Immature natural killer cell (primary cell): ENCODE results near the gene ZNF263. TPM values are rescaled to one million over a fixed set of nuclear protein-coding genes. Genes with fewer than 3 reads are reported as not detected.

Source experiments
- DNase-seq, 3 donors: peaks; one replicate each; pipeline ENCODE4 v3.0.0; 2022; ENCODE audit warnings: mixed read lengths in 1 of 3
- H3K27ac Mint-ChIP-seq, 6 donors: one replicate each; pipeline ENCODE4 v1.8.0; 2020; ENCODE audit warnings: mixed read lengths in 6 of 6, mild to moderate bottlenecking in 5 of 6, inconsistent platforms in 4 of 6, moderate library complexity in 3 of 6
- H3K27me3 Mint-ChIP-seq, 3 donors: one replicate each; pipeline ENCODE4 v1.8.0; 2020 to 2021; ENCODE audit warnings: low read depth in 3 of 3, mild to moderate bottlenecking in 3 of 3, mixed read lengths in 3 of 3, moderate library complexity in 3 of 3, inconsistent platforms in 1 of 3
- H3K36me3 Mint-ChIP-seq, 3 donors: one replicate each; pipeline ENCODE4 v1.8.0; 2020; ENCODE audit warnings: mixed read lengths in 3 of 3, inconsistent platforms in 2 of 3, mild to moderate bottlenecking in 2 of 3
- H3K4me1 Mint-ChIP-seq, 2 donors: one replicate each; pipeline ENCODE4 v1.8.0; 2020; ENCODE audit warnings: inconsistent platforms in 2 of 2, mild to moderate bottlenecking in 2 of 2, mixed read lengths in 2 of 2, moderate library complexity in 1 of 2
- H3K4me3 Mint-ChIP-seq, 5 donors: one replicate each; pipeline ENCODE4 v1.8.0; 2020; ENCODE audit warnings: mild to moderate bottlenecking in 5 of 5, mixed read lengths in 5 of 5, inconsistent platforms in 3 of 5, moderate library complexity in 3 of 5
- H3K9me3 Mint-ChIP-seq, 6 donors: one replicate each; pipeline ENCODE4 v1.8.0; 2020; ENCODE audit warnings: mild to moderate bottlenecking in 6 of 6, mixed read lengths in 6 of 6, inconsistent platforms in 4 of 6, moderate library complexity in 3 of 6
- polyA plus RNA-seq, 3 donors: library from polyadenylated mRNA; unstranded; fragments of 300-500 nt; fragmentation: Illumina TruSeq; gene quantifications; one replicate each; pipeline ENCODE4 v1.2.3, GENCODE V29; 2021

The ZNF263 gene
- polyA plus RNA-seq, 3 donors from 2014 or later: 38.2 to 51.0 (median 42.9) TPM

DNA sequence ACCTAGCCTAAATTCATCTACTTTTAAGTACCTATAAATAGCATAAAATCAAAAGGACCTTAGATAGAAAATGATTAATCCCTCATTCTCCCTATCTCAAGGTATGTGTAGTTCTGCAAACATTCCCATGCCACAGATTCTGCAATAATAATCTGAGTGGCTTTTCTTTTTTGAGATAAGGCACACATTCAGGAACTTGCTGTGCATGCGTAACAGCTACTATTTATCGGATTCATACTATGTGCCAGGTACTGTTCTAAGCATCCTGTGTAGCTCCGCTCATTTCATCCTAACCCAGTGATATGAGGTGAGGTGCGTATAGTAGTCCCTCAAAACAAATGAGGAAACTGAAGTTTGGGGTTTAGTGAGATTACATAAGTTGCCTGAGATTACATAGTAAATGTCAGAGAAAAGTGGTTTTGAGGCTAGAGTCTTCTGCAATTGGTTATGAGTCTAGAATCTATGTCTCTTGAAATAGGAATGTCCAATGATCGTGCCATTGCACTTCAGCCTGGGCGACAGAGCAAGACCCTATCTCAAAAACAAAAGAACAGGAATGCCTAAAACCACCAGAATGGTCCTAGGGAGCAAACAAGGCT lies 2.0 kb upstream of the ZNF263 start:
- H3K36me3 Mint-ChIP-seq: peaks cover 2 to 15% (median 9%) of the 10 kb centered on the region in 3 donors
- H3K9me3 Mint-ChIP-seq: peaks cover 0 to 4% (median 0%) of the 10 kb centered on the region in 6 donors
- H3K4me3 Mint-ChIP-seq: peak overlapping the region; percentile 45 to 89 (median 57)
- peak overlapping the region in 1 of 6 donors; percentile 31 for H3K27ac Mint-ChIP-seq
- H3K27me3 Mint-ChIP-seq: peaks cover 0 to 11% (median 7%) of the 10 kb centered on the region in 3 donors
- H3K4me1 Mint-ChIP-seq: peaks cover 35 to 43% of the 10 kb centered on the region in 2 donors
- DNase-seq: no peak

DNA sequence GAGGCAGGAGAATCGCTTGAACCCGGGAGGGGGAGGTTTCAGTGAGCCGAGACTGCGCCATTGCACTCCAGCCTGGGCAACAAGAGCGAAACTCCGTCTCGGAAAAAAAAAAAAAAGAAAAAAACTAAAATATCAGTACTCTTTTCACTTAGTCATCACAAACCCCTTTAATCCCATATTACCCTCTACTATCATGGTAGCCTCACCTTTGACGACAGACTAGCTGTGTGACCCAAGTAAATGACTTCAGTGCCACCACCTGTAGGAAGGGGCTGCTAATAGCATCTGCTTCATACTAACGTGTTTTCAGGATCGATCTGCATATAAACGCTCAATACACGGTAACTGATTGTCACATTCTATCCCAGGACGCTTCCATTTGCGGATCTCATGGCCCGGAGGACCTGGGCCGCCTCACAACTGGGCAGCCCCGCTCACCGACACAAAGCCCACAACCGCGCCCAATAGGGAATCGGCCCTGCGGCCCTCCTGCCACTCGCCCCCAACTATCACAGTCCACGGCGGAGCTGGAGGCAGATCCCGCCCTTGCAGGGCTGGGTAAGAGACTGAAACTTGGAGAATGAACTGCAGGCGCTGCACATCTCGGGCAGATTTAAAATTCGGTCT lies 1.1 kb upstream of the ZNF263 start:
- Mint-ChIP-seq H3K9me3 (peaks cover 0 to 10% (median 0%) of the 10 kb centered on the region in 6 donors), H3K27me3 (peaks cover 0 to 11% (median 7%) of the 10 kb centered on the region in 3 donors), H3K4me1 (peaks cover 37 to 47% of the 10 kb centered on the region in 2 donors), H3K27ac (peak overlapping the region; percentile 81 to 93 (median 89)), H3K36me3 (peaks cover 9 to 23% (median 18%) of the 10 kb centered on the region in 3 donors), H3K4me3 (peak overlapping the region; percentile 85 to 95 (median 91))
- DNase-seq: no peak

DNA sequence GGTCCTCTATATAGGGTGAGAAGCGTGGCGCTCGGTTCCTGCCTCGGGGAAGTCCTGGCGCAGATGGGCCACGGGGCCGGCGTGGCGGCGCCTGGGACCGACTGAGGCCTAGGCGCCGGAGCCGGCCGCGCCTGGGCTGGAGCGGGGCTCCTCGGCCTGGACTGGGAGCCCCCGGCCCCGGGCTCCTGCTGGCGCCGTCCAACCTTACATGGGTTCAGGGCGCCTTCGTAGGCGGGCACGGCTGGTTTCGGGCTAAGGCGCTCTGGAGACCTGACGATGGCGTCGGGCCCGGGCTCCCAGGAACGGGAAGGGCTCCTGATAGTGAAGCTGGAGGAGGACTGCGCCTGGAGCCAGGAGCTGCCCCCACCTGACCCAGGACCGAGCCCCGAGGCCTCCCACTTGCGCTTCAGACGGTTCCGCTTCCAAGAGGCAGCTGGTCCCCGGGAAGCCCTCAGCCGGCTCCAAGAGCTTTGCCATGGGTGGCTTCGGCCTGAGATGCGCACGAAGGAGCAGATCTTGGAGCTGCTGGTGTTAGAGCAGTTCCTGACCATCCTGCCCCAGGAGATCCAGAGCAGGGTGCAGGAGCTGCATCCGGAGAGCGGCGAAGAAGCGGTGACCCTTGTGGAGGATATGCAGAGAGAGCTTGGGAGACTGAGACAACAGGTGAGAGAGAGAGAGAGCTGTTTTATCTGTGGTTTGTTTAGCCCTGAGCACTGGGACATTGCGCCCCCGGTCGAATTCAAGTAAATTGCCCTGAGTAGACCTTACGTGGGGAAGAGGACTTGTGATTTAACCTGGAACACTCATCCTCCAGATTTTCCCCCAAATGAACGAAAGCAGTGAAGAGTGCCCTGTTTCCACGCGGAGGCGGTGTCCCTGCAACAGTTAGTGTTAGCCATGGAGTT lies 504 bp downstream of the ZNF263 start:
- H3K36me3 Mint-ChIP-seq: peaks cover 18 to 35% (median 31%) of the 10 kb centered on the region in 3 donors
- DNase-seq: no peak
- H3K27me3 Mint-ChIP-seq: peaks cover 0 to 11% (median 7%) of the 10 kb centered on the region in 3 donors
- H3K4me1 Mint-ChIP-seq: peaks cover 39 to 51% of the 10 kb centered on the region in 2 donors
- H3K9me3 Mint-ChIP-seq: peaks cover 0 to 19% (median 9%) of the 10 kb centered on the region in 6 donors
- H3K27ac Mint-ChIP-seq: peak overlapping the region; percentile 90 to 96 (median 94)
- H3K4me3 Mint-ChIP-seq: peak overlapping the region; percentile 85 to 95 (median 91)

DNA sequence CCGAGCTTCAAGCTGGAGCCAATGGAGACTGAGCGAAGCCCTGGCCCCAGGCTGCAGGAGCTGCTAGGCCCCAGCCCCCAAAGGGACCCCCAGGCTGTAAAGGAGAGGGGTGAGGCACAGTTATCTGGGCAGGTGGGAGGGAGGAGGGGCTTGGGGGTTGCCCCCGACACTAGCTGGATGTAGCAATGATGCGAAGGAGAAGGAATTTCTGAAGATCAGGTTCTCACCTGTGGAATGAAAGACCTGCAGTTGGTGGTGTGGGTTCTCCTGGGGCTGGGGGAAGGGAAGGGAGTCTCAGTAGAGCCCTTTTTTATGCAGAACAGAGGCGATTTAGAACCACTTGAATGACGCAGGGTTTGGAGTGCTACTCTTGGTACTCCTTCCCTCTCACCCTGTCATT lies 1.8 kb downstream of the ZNF263 start:
- H3K4me3 Mint-ChIP-seq: peak overlapping the region; percentile 39 to 91 (median 80)
- H3K4me1 Mint-ChIP-seq: peaks cover 39 to 51% of the 10 kb centered on the region in 2 donors
- no peak for DNase-seq
- peaks cover 27 to 48% (median 42%) of the 10 kb centered on the region in 3 donors for H3K36me3 Mint-ChIP-seq
- peak overlapping the region in 4 of 6 donors; percentile 22 to 96 (median 51) for H3K27ac Mint-ChIP-seq
- peaks cover 0 to 11% (median 7%) of the 10 kb centered on the region in 3 donors for H3K27me3 Mint-ChIP-seq
- peaks cover 6 to 30% (median 21%) of the 10 kb centered on the region in 6 donors for H3K9me3 Mint-ChIP-seq

DNA sequence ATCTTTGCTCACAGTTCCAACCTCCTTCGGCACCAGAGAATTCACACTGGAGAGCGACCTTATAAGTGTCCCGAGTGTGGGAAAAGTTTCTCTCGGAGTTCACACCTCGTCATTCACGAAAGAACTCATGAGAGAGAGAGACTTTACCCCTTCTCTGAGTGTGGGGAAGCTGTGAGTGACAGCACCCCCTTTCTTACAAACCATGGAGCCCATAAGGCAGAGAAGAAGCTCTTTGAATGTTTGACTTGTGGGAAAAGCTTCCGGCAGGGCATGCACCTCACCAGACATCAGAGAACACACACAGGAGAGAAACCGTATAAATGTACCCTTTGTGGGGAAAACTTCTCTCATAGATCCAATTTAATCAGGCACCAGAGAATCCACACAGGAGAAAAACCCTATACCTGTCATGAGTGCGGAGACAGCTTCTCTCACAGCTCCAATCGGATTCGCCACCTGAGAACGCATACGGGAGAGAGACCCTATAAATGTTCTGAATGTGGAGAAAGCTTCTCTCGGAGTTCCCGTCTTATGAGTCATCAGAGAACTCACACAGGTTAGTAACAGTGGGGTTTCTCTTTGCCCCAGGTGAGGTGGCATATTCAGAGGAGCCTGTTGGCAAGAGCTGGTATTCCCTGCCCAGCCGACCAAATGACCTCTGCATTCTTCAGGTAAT lies 6.8 kb downstream of the ZNF263 start:
- H3K36me3 Mint-ChIP-seq: peaks cover 55 to 85% (median 76%) of the 10 kb centered on the region in 3 donors
- peak overlapping the region in 1 of 5 donors; percentile 17 for H3K4me3 Mint-ChIP-seq
- no peak overlapping the region for H3K27ac Mint-ChIP-seq
- peaks cover 10 to 76% (median 57%) of the 10 kb centered on the region in 6 donors for H3K9me3 Mint-ChIP-seq
- peaks cover 16 to 35% of the 10 kb centered on the region in 2 donors for H3K4me1 Mint-ChIP-seq
- peaks cover 0 to 2% (median 0%) of the 10 kb centered on the region in 3 donors for H3K27me3 Mint-ChIP-seq
- DNase-seq: no peak

DNA sequence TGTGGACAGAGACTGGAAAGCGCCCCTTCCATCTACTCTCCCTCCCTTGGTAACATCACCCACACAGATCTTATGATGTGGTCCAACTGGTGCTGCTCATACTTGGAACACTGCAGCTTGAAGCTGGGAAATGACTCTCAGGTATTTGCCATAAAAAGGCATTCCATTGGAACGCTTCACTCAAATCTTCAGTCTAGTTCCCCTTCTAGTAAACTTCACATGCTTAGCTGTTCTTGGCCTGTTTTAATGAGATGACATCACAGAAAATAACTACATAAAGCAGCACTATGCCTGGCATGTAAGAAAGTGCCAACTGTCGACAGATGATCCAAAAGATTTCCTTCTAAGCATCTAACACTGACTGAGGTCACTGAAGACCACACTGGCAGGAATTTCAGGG lies 9.3 kb downstream of the ZNF263 start:
- H3K9me3 Mint-ChIP-seq: peaks cover 12 to 78% (median 71%) of the 10 kb centered on the region in 6 donors
- DNase-seq: no peak
- peaks cover 0 to 3% (median 0%) of the 10 kb centered on the region in 3 donors for H3K27me3 Mint-ChIP-seq
- H3K4me3 Mint-ChIP-seq: no peak overlapping the region
- H3K4me1 Mint-ChIP-seq: peaks cover 3 to 15% of the 10 kb centered on the region in 2 donors
- H3K27ac Mint-ChIP-seq: no peak overlapping the region
- peaks cover 52 to 73% (median 68%) of the 10 kb centered on the region in 3 donors for H3K36me3 Mint-ChIP-seq

DNA sequence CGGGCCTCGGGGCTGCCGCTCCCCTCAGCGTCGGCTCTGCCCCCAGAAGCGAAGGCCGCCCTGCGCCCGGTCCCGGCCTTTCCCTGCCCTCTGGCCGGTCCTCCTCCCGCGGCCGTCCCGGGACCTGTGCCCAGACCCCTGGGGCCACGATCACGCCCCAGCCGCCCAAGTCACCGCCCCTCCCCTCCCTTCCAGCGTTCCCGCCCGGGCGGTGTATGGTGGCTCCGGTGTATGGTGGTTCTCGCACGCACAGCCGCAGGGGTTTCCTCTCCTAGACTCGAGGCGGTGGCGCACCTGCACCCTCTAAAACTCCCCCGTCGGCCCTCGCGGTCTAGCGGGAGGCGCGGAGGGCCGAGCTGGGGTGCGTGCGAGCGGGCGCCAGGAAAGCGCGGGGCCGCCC lies 11.9 kb downstream of the ZNF263 start:
- peaks cover 3 to 14% of the 10 kb centered on the region in 2 donors for H3K4me1 Mint-ChIP-seq
- peaks cover 0 to 3% (median 0%) of the 10 kb centered on the region in 3 donors for H3K27me3 Mint-ChIP-seq
- H3K36me3 Mint-ChIP-seq: peaks cover 46 to 75% (median 64%) of the 10 kb centered on the region in 3 donors
- peaks cover 9 to 87% (median 75%) of the 10 kb centered on the region in 6 donors for H3K9me3 Mint-ChIP-seq
- H3K4me3 Mint-ChIP-seq: no peak overlapping the region
- no peak for DNase-seq
- H3K27ac Mint-ChIP-seq: no peak overlapping the region

DNA sequence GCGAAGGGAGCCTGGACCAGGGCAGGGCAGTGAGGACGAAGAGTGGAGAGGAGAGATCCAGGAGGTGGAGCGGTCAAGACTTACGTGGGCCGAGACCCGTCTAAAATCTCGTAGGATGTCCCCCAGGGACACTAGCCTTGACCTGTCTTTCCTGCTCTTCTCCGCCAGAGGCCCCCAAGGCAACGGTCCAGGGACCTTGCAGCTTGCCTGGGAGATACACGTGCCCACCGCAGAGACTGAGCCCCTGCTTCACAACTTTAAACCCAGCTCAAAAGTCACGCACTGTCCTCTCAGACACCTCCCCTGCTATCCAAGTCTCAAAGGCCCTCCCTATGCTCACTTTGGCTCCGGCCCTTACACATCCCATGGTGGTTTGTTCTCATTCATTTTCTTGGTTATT lies 12.5 kb downstream of the ZNF263 start:
- Mint-ChIP-seq H3K4me1 (peaks cover 3 to 14% of the 10 kb centered on the region in 2 donors), H3K27me3 (peaks cover 0 to 1% (median 0%) of the 10 kb centered on the region in 3 donors), H3K27ac (no peak overlapping the region), H3K9me3 (peaks cover 10 to 87% (median 75%) of the 10 kb centered on the region in 6 donors), H3K36me3 (peaks cover 46 to 74% (median 64%) of the 10 kb centered on the region in 3 donors), H3K4me3 (no peak overlapping the region)
- no peak for DNase-seq

DNA sequence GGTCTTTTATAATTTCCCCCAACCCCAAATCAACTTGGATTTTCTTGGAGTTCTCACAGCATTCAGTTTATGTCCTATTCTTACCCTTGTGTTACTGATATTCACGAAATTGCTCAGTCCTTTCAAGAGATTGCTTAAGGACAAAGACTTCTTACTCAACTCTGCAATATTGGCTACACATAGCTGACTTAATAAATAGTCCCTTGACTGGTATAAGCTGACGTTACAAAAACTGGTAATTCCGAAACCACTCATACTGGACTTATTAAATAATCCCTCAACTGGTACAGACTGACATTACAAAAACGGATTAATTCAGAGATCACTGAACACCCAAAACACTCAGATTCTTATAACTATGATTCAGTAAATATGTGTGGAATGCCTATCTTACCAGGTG lies 21.1 kb downstream of the ZNF263 start:
- no peak for DNase-seq
- Mint-ChIP-seq H3K36me3 (peaks cover 41 to 56% (median 49%) of the 10 kb centered on the region in 3 donors), H3K4me3 (peak overlapping the region; percentile 81 to 85 (median 83)), H3K27ac (peak overlapping the region; percentile 71 to 91 (median 84)), H3K27me3 (peaks cover 0 to 13% (median 0%) of the 10 kb centered on the region in 3 donors), H3K4me1 (peaks cover 26 to 32% of the 10 kb centered on the region in 2 donors), H3K9me3 (peaks cover 9 to 55% (median 39%) of the 10 kb centered on the region in 6 donors)

DNA sequence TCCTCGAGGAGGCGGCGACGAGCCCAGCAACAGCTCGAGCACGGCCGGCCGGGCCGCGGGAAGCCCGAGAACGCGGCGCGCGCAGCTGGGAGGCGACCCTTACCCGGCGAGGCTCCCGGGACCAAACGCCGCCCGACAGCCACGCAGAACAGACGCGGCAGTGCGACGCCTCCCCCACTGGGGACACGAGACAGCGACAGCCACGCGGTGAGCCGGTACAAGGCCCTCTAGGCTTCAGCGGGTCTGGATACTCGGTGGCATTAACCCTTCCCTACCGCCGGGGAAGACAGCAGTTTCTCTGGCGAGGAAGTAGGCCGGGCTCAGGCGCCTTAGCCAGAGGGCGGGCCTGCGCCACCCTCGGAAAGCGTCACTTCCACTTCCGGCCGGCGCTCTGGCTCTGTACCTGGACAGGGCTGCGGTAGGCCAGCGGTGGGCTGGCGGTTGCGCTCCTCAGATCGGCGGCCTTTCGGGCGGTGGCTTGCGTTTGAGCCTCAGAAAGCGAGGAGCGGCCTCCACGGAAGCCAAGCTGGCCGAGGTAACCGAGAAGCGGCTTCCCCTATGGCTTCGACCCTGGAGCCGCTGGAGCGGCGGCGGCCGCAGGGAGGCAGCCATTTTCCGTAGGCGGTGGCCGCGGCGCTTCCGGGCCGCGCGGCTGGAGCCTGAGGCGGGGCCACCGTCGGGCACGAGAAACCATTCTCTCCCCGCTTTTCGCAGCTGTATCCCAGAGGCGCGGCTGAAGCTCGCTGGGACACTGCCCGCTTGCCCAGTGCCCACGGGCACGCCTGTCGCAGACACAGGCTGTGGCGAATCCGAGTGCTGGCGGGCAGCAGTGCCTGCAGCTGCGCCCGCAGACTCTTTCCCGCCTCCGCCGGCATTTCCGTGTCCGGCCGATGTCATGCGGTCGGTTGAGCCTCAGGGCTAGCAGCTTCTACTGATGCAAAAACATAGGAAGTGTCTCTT lies 22.1 kb downstream of the ZNF263 start, which contains the start of the genes TIGD7 and ZNF75A:
Gene TIGD7 (minus strand): TSS at position 322 of the 960 bp plus-strand sequence. CDS start 4,816 bp downstream, outside the sequence.
Gene ZNF75A (plus strand): TSS at position 389 of the 960 bp plus-strand sequence. CDS start 2,932 bp downstream, outside the sequence.
- Mint-ChIP-seq H3K27me3 (peaks cover 0 to 13% (median 0%) of the 10 kb centered on the region in 3 donors), H3K4me1 (peaks cover 26 to 32% of the 10 kb centered on the region in 2 donors), H3K36me3 (peaks cover 35 to 46% (median 42%) of the 10 kb centered on the region in 3 donors), H3K4me3 (peak within 1 kb of the TSS; percentile 81 to 85 (median 83)), H3K27ac (peak within 1 kb of the TSS; percentile 73 to 91 (median 86)), H3K9me3 (peaks cover 6 to 49% (median 33%) of the 10 kb centered on the region in 6 donors)
- peak; percentile 86 to 88 (median 87) for DNase-seq

DNA sequence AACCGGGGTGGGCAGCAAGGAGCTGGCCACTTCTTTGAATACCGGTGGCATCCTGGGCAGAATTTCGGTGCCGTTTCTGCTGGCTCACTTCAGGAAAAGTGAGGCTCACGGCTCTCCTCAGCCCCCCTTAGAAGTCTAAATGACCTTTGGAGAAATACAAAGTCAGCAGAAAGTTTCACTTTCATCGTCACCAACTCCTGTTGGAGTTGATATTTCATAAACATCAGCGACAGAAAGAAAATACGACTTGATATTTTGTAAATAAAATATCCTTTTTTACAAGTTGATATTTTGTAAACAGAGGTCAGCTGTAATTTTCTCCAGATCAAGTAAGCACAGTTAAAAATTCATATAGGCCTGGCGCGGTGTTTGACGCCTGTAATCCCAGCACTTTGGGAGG lies 22.8 kb downstream of the ZNF263 start:
- H3K4me3 Mint-ChIP-seq: peak overlapping the region; percentile 80 to 85 (median 83)
- H3K27me3 Mint-ChIP-seq: peaks cover 0 to 14% (median 0%) of the 10 kb centered on the region in 3 donors
- no peak for DNase-seq
- H3K4me1 Mint-ChIP-seq: peaks cover 26 to 32% of the 10 kb centered on the region in 2 donors
- peak overlapping the region; percentile 73 to 89 (median 82) for H3K27ac Mint-ChIP-seq
- peaks cover 28 to 42% (median 35%) of the 10 kb centered on the region in 3 donors for H3K36me3 Mint-ChIP-seq
- H3K9me3 Mint-ChIP-seq: peaks cover 6 to 50% (median 31%) of the 10 kb centered on the region in 6 donors
